ENCODE results near the gene GFM2.

GRCh38 chr5:74766849-74767578 is at the start of gene GFM2, which contains the start of gene NSA2:
- TF ChIP-seq CTCF (IDR thresholded peaks at IDR 0.05) (no peak), POLR2A (IDR thresholded peaks at IDR 0.05) (no peak)
